ENCODE data around the gene TAS1R2. TPM values are rescaled to one million over a fixed set of nuclear protein-coding genes. Genes with fewer than 3 reads are reported as not detected.

The TAS1R2 gene
- total and polyA plus RNA-seq, 3 donors from 2014 or later: 0.19 TPM; not detected in 2

- intact Hi-C loops (cut with DNase I; ENCODE audit: low total_unique reads): no loop called here
- Histone ChIP-seq H3K4me3 (no peak overlapping the region), H3K9me3 (no peaks in the 10 kb centered on the region), H3K27ac (no peak overlapping the region), H3K4me1 (no peaks in the 10 kb centered on the region), H3K36me3 (ENCODE audit: low read depth, missing control alignments) (no peaks in the 10 kb centered on the region), H3K27me3 (no peaks in the 10 kb centered on the region)
- no peak for DNase-seq
- TF ChIP-seq POLR2A (IDR thresholded peaks at IDR 0.05): no peak
- TF ChIP-seq CTCF (IDR thresholded peaks at IDR 0.05): no peak
- 80 to 81% methylated on average over 14 of the region's 14 CpGs for WGBS, 2 donors
Measured at GRCh38 chr1:18795002-18795689, 64.3 kb downstream of the TAS1R2 start.

GRCh38 chr1:18794561-18794960 is 64.9 kb downstream of the TAS1R2 start:
- no peaks in the 10 kb centered on the region for H3K27me3 ChIP-seq

GRCh38 chr1:18794051-18794450 is 65.4 kb downstream of the TAS1R2 start:
- intact Hi-C loops (cut with DNase I; ENCODE audit: low total_unique reads): no loop called here

More at GRCh38 chr1:18794561-18794960, 64.9 kb downstream of the TAS1R2 start:
- Histone ChIP-seq H3K4me3 (no peak overlapping the region), H3K36me3 (ENCODE audit: low read depth, missing control alignments) (no peaks in the 10 kb centered on the region), H3K9me3 (no peaks in the 10 kb centered on the region), H3K4me1 (no peaks in the 10 kb centered on the region), H3K27ac (no peak overlapping the region)
- no peak for TF ChIP-seq CTCF (IDR thresholded peaks at IDR 0.05)
- TF ChIP-seq POLR2A (IDR thresholded peaks at IDR 0.05): no peak
- no peak for DNase-seq
- 62 to 68% methylated on average over 5 of the region's 5 CpGs for WGBS, 2 donors
- intact Hi-C loops (cut with DNase I; ENCODE audit: low total_unique reads): no loop called here

GRCh38 chr1:18793164-18793563 is 66.3 kb downstream of the TAS1R2 start:
- no peaks in the 10 kb centered on the region for H3K9me3 ChIP-seq
- no peaks in the 10 kb centered on the region for H3K27me3 ChIP-seq
- intact Hi-C loops (cut with DNase I; ENCODE audit: low total_unique reads): no loop called here
- H3K27ac ChIP-seq: no peak overlapping the region
- H3K36me3 ChIP-seq (ENCODE audit: low read depth, missing control alignments): no peaks in the 10 kb centered on the region
- DNase-seq: no peak
- TF ChIP-seq CTCF (IDR thresholded peaks at IDR 0.05): no peak
- 74 to 78% methylated on average over 9 to 10 of the region's 10 CpGs for WGBS, 2 donors
- H3K4me3 ChIP-seq: no peak overlapping the region
- no peaks in the 10 kb centered on the region for H3K4me1 ChIP-seq

More at GRCh38 chr1:18794051-18794450, 65.4 kb downstream of the TAS1R2 start:
- H3K36me3 ChIP-seq (ENCODE audit: low read depth, missing control alignments): no peaks in the 10 kb centered on the region
- WGBS, 2 donors: 41 to 47% methylated on average over 10 of the region's 10 CpGs
- no peak overlapping the region for H3K4me3 ChIP-seq
- DNase-seq: no peak
- H3K4me1 ChIP-seq: no peaks in the 10 kb centered on the region
- no peaks in the 10 kb centered on the region for H3K9me3 ChIP-seq
- H3K27ac ChIP-seq: no peak overlapping the region
- no peaks in the 10 kb centered on the region for H3K27me3 ChIP-seq
- TF ChIP-seq POLR2A (IDR thresholded peaks at IDR 0.05): no peak
- no peak for TF ChIP-seq CTCF (IDR thresholded peaks at IDR 0.05)

- Histone ChIP-seq H3K9me3 (no peaks in the 10 kb centered on the region), H3K27me3 (no peaks in the 10 kb centered on the region), H3K4me1 (no peaks in the 10 kb centered on the region), H3K4me3 (no peak overlapping the region), H3K36me3 (ENCODE audit: low read depth, missing control alignments) (no peaks in the 10 kb centered on the region), H3K27ac (no peak overlapping the region)
- no peak for DNase-seq
- WGBS, 2 donors: 79 to 90% methylated on average over 3 of the region's 3 CpGs
- intact Hi-C loops (cut with DNase I; ENCODE audit: low total_unique reads): no loop called here
- TF ChIP-seq POLR2A (IDR thresholded peaks at IDR 0.05) (no peak), CTCF (IDR thresholded peaks at IDR 0.05) (no peak)
Measured at GRCh38 chr1:18792747-18793146, 66.7 kb downstream of the TAS1R2 start.
